ENCODE measurements around the gene HCN3. TPM values are rescaled to one million over a fixed set of nuclear protein-coding genes. Genes with fewer than 3 reads are reported as not detected.

The HCN3 gene
- total RNA-seq, 1 experiment from 2014 or later = 11.3 TPM

DNA sequence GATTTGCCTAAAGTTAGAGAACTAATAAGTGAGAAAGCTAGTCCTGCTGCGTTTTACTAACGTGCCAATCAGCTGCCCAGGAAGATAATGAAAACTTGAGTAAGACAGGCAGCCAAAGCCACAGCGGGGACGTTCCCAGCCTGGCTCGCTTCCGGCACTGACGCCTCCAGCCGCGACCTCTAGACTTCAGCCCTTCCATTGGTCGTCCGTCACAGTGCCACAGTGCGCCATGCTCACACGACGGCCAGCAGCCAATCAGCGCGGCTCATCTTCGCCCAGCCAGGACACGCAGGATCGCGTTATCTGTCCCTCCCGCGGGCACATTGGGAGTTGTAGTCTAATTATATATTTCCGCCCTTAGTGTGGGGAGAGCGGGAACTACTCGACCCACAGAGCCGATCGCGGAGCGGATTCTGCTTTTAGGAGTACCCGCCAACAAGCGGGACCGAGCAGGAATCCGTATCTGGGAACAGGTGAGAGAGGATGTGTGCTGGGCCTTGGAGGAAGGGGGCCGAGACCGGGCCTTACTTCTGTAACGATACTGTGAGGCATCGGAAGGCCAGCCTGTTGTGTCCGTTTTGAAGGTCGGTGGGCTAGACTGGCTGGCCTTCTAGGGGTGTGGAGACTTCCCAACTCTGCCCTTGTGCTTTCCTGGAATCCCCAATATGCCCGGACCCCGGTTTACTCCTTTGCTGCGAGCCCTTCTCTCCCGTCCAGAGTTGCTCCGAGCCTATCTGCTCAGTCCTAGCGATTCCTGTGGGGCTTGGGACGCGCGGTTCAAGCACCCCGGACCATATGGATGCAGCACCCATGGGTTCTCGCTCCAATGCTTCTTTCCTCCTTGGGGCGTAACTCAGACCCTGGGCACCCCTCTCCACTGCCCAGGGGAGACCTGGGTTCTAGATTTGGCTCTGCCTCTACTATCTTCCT lies 31.5 kb downstream of the HCN3 start, which contains the start of gene FDPS:
TSS of gene FDPS (plus strand) at position 374 of the 930 bp plus-strand sequence. CDS start 924 bp downstream, outside the sequence.
- DNase-seq (ENCODE audit: low spot score) = peak; percentile 100
- H3K9me3 ChIP-seq (ENCODE audit: low read depth, low read length, poor library complexity, severe bottlenecking) = no peaks in the 10 kb centered on the region
- BruUV-seq (replicated peaks) = TSS peak; percentile 92
- H3K27ac ChIP-seq (ENCODE audit: low read depth, low read length, poor library complexity, severe bottlenecking) = peak within 1 kb of the TSS; percentile 96
- POLR2A ChIA-PET (ENCODE audit: low non-redundant PET) = no interaction called here
- TF ChIP-seq EZH2 (IDR thresholded peaks at IDR 0.05; ENCODE audit: borderline replicate concordance, low read depth, low read length, poor library complexity, severe bottlenecking) = no peak
- TF ChIP-seq, protein P1, sequence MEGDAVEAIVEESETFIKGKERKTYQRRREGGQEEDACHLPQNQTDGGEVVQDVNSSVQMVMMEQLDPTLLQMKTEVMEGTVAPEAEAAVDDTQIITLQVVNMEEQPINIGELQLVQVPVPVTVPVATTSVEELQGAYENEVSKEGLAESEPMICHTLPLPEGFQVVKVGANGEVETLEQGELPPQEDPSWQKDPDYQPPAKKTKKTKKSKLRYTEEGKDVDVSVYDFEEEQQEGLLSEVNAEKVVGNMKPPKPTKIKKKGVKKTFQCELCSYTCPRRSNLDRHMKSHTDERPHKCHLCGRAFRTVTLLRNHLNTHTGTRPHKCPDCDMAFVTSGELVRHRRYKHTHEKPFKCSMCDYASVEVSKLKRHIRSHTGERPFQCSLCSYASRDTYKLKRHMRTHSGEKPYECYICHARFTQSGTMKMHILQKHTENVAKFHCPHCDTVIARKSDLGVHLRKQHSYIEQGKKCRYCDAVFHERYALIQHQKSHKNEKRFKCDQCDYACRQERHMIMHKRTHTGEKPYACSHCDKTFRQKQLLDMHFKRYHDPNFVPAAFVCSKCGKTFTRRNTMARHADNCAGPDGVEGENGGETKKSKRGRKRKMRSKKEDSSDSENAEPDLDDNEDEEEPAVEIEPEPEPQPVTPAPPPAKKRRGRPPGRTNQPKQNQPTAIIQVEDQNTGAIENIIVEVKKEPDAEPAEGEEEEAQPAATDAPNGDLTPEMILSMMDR (conservative IDR thresholded peaks at IDR 0.05; ENCODE audit: low read depth, low read length) = no peak
- intact Hi-C loops (cut with micrococcal nuclease; ENCODE audit: unreplicated experiment) = loop anchor here (1.0 to 2.0 kb wide), 2 partner anchors 26 to 64 kb away; no protein-coding TSS in a partner anchor
- H3K27me3 ChIP-seq (replicated peaks; ENCODE audit: insufficient read depth, low read depth, low read length, poor library complexity) = no peaks in the 10 kb centered on the region
- H3K4me3 ChIP-seq (ENCODE audit: low read depth, low read length, poor library complexity, severe bottlenecking) = peak within 1 kb of the TSS; percentile 76
- H3K4me1 ChIP-seq (ENCODE audit: insufficient read depth, low read length, poor library complexity, severe bottlenecking) = peaks cover 29% of the 10 kb centered on the region
- CTCF ChIA-PET = interaction anchor here (0.6 to 1.4 kb wide), 3 partner anchors 15 to 196 kb away, joined by 4 to 5 read pairs (median 4); no protein-coding TSS in a partner anchor
- peaks cover 30% of the 10 kb centered on the region for H3K36me3 ChIP-seq (ENCODE audit: insufficient read depth, low read length, poor library complexity, severe bottlenecking)

DNA sequence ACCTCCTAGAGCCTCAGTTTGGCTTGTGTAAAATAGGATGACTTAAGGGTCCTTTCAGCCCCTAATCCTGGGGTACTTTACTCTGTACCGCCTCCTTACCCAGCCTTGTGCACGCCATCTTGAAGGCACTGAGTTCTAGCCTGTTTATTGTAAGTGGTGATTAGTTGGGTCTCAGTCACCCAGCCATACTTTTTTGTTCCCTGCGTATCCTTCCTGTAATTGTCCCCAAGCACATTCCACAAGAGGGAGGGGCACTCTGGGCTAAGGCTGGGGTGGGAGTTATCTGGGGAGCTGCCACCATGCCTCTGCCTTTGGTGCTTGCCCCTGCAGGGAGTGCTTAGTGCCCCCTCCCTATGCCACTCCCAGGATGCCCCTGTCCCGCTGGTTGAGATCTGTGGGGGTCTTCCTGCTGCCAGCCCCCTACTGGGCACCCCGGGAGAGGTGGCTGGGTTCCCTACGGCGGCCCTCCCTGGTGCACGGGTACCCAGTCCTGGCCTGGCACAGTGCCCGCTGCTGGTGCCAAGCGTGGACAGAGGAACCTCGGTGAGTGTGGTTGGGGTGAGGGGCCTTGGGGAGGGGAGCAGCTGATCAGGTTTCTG lies 32.3 kb downstream of the HCN3 start:
- Histone ChIP-seq H3K4me3 (ENCODE audit: low read depth, low read length, poor library complexity, severe bottlenecking) (peak overlapping the region; percentile 76), H3K36me3 (ENCODE audit: insufficient read depth, low read length, poor library complexity, severe bottlenecking) (peaks cover 37% of the 10 kb centered on the region), H3K27me3 (replicated peaks; ENCODE audit: insufficient read depth, low read depth, low read length, poor library complexity) (no peaks in the 10 kb centered on the region), H3K27ac (ENCODE audit: low read depth, low read length, poor library complexity, severe bottlenecking) (peak overlapping the region; percentile 96), H3K9me3 (ENCODE audit: low read depth, low read length, poor library complexity, severe bottlenecking) (no peaks in the 10 kb centered on the region), H3K4me1 (ENCODE audit: insufficient read depth, low read length, poor library complexity, severe bottlenecking) (peaks cover 29% of the 10 kb centered on the region)
- ChIA-PET CTCF (interaction anchor here (0.6 kb wide), 1 partner anchor 28 kb away, joined by 4 read pairs; no protein-coding TSS in a partner anchor), POLR2A (ENCODE audit: low non-redundant PET) (no interaction called here)
- no peak for TF ChIP-seq EZH2 (IDR thresholded peaks at IDR 0.05; ENCODE audit: borderline replicate concordance, low read depth, low read length, poor library complexity, severe bottlenecking)
- TF ChIP-seq, protein P1 (conservative IDR thresholded peaks at IDR 0.05; ENCODE audit: low read depth, low read length) = no peak; the same call in 1 of the 2 replicates
- DNase-seq (ENCODE audit: low spot score) = peak; percentile 76
- BruUV-seq (replicated peaks) = no TSS peak
- intact Hi-C loops (cut with micrococcal nuclease; ENCODE audit: unreplicated experiment) = loop anchor here (2.0 kb wide), 1 partner anchor 27 kb away; no protein-coding TSS in a partner anchor

DNA sequence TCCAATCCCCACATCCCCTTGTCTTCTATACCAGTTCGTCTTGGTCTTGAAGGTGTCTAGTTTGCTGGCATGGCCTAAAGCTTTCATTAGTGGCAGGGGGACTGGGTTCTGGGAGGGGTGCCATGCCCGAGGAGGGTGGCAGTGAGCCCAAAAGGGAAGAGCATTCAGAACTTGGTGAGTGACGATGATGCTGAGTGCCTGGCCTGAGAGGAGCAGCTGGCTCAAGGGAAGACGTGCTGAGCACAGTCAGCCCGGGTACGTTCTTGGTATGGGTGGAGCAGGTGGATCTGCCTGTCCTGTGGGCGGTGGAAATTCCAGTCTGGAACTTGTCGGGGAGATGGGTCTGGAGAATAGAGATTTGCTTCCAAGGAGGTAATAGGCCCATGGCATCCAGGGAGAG lies 36.0 kb downstream of the HCN3 start:
- intact Hi-C loops (cut with micrococcal nuclease; ENCODE audit: unreplicated experiment) = no loop called here

More for the DNA sequence above, 36.0 kb downstream of the HCN3 start:
- Histone ChIP-seq H3K4me3 (ENCODE audit: low read depth, low read length, poor library complexity, severe bottlenecking) (no peak overlapping the region), H3K4me1 (ENCODE audit: insufficient read depth, low read length, poor library complexity, severe bottlenecking) (peaks cover 13% of the 10 kb centered on the region), H3K27ac (ENCODE audit: low read depth, low read length, poor library complexity, severe bottlenecking) (no peak overlapping the region), H3K36me3 (ENCODE audit: insufficient read depth, low read length, poor library complexity, severe bottlenecking) (peaks cover 66% of the 10 kb centered on the region), H3K27me3 (replicated peaks; ENCODE audit: insufficient read depth, low read depth, low read length, poor library complexity) (no peaks in the 10 kb centered on the region), H3K9me3 (ENCODE audit: low read depth, low read length, poor library complexity, severe bottlenecking) (no peaks in the 10 kb centered on the region)
- CTCF ChIA-PET = interaction anchor here (0.6 kb wide), 1 partner anchor 64 kb away, joined by 3 read pairs; no protein-coding TSS in a partner anchor
- POLR2A ChIA-PET (ENCODE audit: low non-redundant PET) = no interaction called here
- BruUV-seq (replicated peaks) = no TSS peak
- DNase-seq (ENCODE audit: low spot score) = no peak
- TF ChIP-seq EZH2 (IDR thresholded peaks at IDR 0.05; ENCODE audit: borderline replicate concordance, low read depth, low read length, poor library complexity, severe bottlenecking) = no peak
- TF ChIP-seq, protein P1 (conservative IDR thresholded peaks at IDR 0.05; ENCODE audit: low read depth, low read length) = no peak
